Activated naive CD4-positive, alpha-beta T cell treated with anti-CD3 and anti-CD28 coated beads, Interleukin-2, amount 10 ng/mL, durations not matched to agents 7 days and 5 days (primary cell): ENCODE measurements around the gene TMEM158.

Experiments
- CTCF ChIA-PET: fragments of 350-600 bp; sonication (Branson Sonifier 250); formaldehyde crosslinking; loops from one replicate; lab custom pipeline; 2021; ENCODE audit warnings: antibody characterized with exemption; lab: Charles Lee
- DNase-seq: peaks from one replicate; pipeline ENCODE4 v3.0.0-alpha.2; 2020
- H3K27ac Mint-ChIP-seq: one replicate; pipeline ENCODE4 v1.8.0; 2021; ENCODE audit warnings: mild to moderate bottlenecking, moderate library complexity, mixed read lengths
- H3K27me3 Mint-ChIP-seq: one replicate; pipeline ENCODE4 v1.8.0; 2021; ENCODE audit warnings: mild to moderate bottlenecking, mixed read lengths
- H3K36me3 Mint-ChIP-seq: one replicate; pipeline ENCODE4 v1.8.0; 2021; ENCODE audit warnings: mixed read lengths
- H3K4me1 Mint-ChIP-seq: one replicate; pipeline ENCODE4 v1.8.0; 2021; ENCODE audit warnings: mixed read lengths
- H3K4me3 Mint-ChIP-seq: one replicate; pipeline ENCODE4 v1.8.0; 2021; ENCODE audit warnings: mild to moderate bottlenecking, moderate library complexity, mixed read lengths
- H3K9me3 Mint-ChIP-seq: one replicate; pipeline ENCODE4 v1.8.0; 2021; ENCODE audit warnings: mixed read lengths

Gene TMEM158

DNA sequence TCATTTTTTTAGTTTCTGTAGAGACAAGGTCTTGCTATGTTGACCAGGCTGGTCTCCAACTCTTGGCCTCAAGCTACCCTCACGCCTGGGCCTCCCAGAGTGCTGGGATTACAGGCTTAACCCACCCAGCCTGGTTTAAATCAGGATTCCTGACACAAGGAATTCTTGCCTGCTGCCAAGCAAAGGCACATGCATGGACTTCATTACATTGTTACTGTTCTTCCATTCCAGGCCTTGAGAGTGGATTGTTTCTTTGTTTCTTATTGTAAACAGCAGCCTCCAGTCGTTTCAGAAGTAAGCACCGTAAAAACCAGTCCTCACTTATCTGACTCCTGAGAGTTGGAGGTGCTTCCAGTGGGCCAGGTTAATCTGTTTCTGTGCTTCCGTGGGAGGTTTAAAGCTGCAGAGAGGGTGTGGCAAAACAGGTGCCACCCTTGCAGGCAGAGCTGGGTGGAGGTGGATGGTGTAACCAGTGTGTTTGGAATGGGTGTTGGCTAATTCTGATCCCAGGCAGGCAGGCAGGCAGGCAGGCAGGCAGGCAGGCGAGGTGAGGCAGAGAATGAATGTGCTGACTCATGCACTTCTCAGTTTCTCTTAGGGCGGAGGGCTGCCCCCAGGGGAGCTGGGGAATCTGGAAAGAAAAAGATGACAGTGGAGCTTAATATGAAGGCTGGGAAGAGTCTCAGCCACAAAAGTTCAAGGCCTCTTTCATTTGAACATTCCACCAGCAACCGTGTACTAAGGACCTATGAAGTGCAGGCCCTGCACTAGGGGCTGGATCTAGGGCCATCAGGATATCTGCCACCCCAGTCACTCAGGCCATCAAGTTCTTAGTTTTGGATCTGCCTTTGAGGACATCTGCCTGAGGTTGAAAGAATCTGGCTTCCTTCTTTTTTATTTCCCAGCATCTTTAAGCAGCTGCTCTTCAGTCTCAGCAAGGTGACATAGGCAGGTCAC is 42.9 kb downstream of the TMEM158 start:
- Mint-ChIP-seq H3K27me3 (peaks cover 80% of the 10 kb centered on the region), H3K9me3 (no peaks in the 10 kb centered on the region), H3K27ac (no peak overlapping the region), H3K4me1 (peaks cover 15% of the 10 kb centered on the region), H3K36me3 (no peaks in the 10 kb centered on the region), H3K4me3 (no peak overlapping the region)
- CTCF ChIA-PET, result no interaction called here
- DNase-seq, result no peak

DNA sequence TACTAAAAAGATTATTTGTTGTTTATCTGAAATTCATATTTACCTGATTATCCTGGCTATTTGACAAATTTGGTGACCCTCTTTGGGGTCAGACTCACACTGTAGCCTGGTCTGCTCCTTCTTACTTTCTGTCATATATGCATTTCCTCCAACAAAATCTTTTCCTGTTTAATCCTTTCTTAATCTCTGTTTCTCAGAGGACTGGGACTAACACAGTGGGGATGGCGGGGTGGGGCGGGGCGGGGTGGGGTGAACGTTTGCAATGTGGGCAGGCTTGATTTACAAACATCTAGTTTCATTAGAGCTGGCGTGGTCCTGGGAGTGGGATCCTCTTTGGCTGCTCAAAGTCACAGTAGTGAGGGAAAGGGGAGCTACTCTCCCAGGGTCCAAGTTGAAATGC is 44.6 kb downstream of the TMEM158 start:
- H3K36me3 Mint-ChIP-seq, result no peaks in the 10 kb centered on the region
- H3K4me1 Mint-ChIP-seq, result peaks cover 8% of the 10 kb centered on the region
- DNase-seq, result no peak
- H3K9me3 Mint-ChIP-seq, result no peaks in the 10 kb centered on the region
- H3K27ac Mint-ChIP-seq, result no peak overlapping the region
- CTCF ChIA-PET, result interaction anchor here (0.7 kb wide), 1 partner anchor 141 kb away, joined by 3 read pairs; no protein-coding TSS in a partner anchor
- H3K27me3 Mint-ChIP-seq, result peaks cover 88% of the 10 kb centered on the region
- no peak overlapping the region for H3K4me3 Mint-ChIP-seq

- H3K4me3 Mint-ChIP-seq, result no peak overlapping the region
- H3K27me3 Mint-ChIP-seq, result peaks cover 88% of the 10 kb centered on the region
- CTCF ChIA-PET, result no interaction called here
- no peaks in the 10 kb centered on the region for H3K9me3 Mint-ChIP-seq
- DNase-seq, result no peak
- peaks cover 7% of the 10 kb centered on the region for H3K4me1 Mint-ChIP-seq
- no peak overlapping the region for H3K27ac Mint-ChIP-seq
- no peaks in the 10 kb centered on the region for H3K36me3 Mint-ChIP-seq
Measured at GRCh38 chr3:45180899-45181298, 45.2 kb downstream of the TMEM158 start.

DNA sequence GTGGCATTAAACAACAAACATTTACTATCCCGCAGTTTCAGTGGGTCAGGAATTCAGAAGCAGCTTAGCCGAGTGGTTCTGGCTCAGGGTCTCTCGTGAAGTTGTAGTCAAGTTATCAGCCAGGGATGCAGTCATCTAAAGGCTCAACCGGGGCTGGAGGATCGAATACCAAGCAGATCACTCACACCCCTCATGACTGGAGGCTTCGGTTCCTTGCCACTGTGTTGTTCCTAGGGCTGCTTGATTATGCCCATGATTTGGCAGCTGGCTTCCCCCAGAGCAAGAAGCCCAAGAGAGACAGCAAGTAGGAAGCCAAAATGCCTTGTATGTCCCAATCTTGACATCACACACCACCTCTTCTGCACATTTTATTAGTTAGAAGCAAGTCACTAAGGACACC is 46.0 kb downstream of the TMEM158 start:
- Mint-ChIP-seq H3K27me3 (peaks cover 81% of the 10 kb centered on the region), H3K4me3 (no peak overlapping the region), H3K36me3 (no peaks in the 10 kb centered on the region), H3K27ac (no peak overlapping the region), H3K4me1 (peaks cover 7% of the 10 kb centered on the region), H3K9me3 (no peaks in the 10 kb centered on the region)
- no peak for DNase-seq
- CTCF ChIA-PET, result no interaction called here

DNA sequence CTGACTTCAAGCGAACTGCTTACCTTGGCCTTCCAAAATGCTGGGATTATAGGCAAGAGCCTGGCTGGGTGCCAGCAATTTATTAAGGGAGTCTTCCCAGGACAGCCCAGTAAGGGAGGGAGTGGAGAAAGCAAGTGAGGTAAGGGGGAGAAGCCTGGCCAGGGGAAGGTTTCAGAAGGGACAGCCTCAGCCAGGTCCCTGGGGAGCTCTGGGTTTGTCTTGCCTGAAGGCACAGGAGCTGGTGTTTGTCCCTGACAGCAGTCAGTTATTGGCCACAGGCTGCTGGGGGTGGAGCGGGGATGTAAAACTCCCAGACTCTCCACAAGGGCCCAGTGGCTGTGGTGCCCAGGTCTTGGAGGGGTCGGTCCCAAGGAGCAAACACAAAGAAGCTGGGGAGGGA is 46.9 kb downstream of the TMEM158 start:
- Mint-ChIP-seq H3K4me3 (no peak overlapping the region), H3K27ac (no peak overlapping the region)
- CTCF ChIA-PET, result no interaction called here

GRCh38 chr3:45178183-45179023 is 47.7 kb downstream of the TMEM158 start:
- Mint-ChIP-seq H3K9me3 (no peaks in the 10 kb centered on the region), H3K27me3 (peaks cover 66% of the 10 kb centered on the region), H3K4me3 (no peak overlapping the region), H3K4me1 (peaks cover 7% of the 10 kb centered on the region), H3K27ac (no peak overlapping the region), H3K36me3 (no peaks in the 10 kb centered on the region)
- DNase-seq, result no peak
- CTCF ChIA-PET, result no interaction called here

More for the DNA sequence above, 46.9 kb downstream of the TMEM158 start:
- Mint-ChIP-seq H3K9me3 (no peaks in the 10 kb centered on the region), H3K27me3 (peaks cover 73% of the 10 kb centered on the region), H3K36me3 (no peaks in the 10 kb centered on the region), H3K4me1 (peaks cover 7% of the 10 kb centered on the region)
- no peak for DNase-seq

- no peaks in the 10 kb centered on the region for H3K4me1 Mint-ChIP-seq
- no peaks in the 10 kb centered on the region for H3K9me3 Mint-ChIP-seq
- CTCF ChIA-PET, result interaction anchor here (0.9 kb wide), 1 partner anchor 19 kb away, joined by 3 read pairs; no protein-coding TSS in a partner anchor
- H3K36me3 Mint-ChIP-seq, result no peaks in the 10 kb centered on the region
- H3K27me3 Mint-ChIP-seq, result peaks cover 61% of the 10 kb centered on the region
- no peak overlapping the region for H3K4me3 Mint-ChIP-seq
- DNase-seq, result no peak
- no peak overlapping the region for H3K27ac Mint-ChIP-seq
Measured at GRCh38 chr3:45176912-45177311, 49.2 kb downstream of the TMEM158 start.
